ENCODE measurements around the gene CCIN.

- TF ChIP-seq POLR2AphosphoS5 (IDR thresholded peaks at IDR 0.05; ENCODE audit: low read depth, low read length) (no peak), POLR2A (IDR thresholded peaks at IDR 0.05; ENCODE audit: low read depth, low read length) (no peak), TAF1 (IDR thresholded peaks at IDR 0.05; ENCODE audit: borderline replicate concordance, low read depth, low read length) (no peak)
Measured at GRCh38 chr9:36123515-36123914, 45.7 kb upstream of the CCIN start.

All from GM12892 (cell line).